Measurements from ENCODE around the gene COL16A1. TPM values are rescaled to one million over a fixed set of nuclear protein-coding genes. Genes with fewer than 3 reads are reported as not detected.

COL16A1 gene
- total RNA-seq, 5 donors from 2014 or later (not counting 1 experiment from before 2014, with no cell fraction given): 0.41 to 0.67 (median 0.59) TPM; not detected in 2

- WGBS (ENCODE audit: insufficient coverage): 94% methylated on average over 18 of the region's 20 CpGs
- no peaks in the 10 kb centered on the region for H3K36me3 ChIP-seq (ENCODE audit: control insufficient read depth in 2 of 2, extremely low read depth in 1 of 2, insufficient read depth in 1 of 2, low read length in 1 of 2)
- peaks cover 0 to 14% of the 10 kb centered on the region in 2 experiments for H3K4me1 ChIP-seq (ENCODE audit: control insufficient read depth in 1 of 2, extremely low read depth in 1 of 2, insufficient read depth in 2 of 2, low read length in 2 of 2)
- no peak for ATAC-seq (replicated peaks in 1 of 4)
- CTCF ChIA-PET: no interaction called here
- Mint-ChIP-seq H3K27ac (no peak overlapping the region), H3K9me3 (no peaks in the 10 kb centered on the region), H3K4me1 (peaks cover 5 to 12% (median 7%) of the 10 kb centered on the region in 3 donors), H3K4me3 (no peak overlapping the region), H3K36me3 (peaks cover 11% of the 10 kb centered on the region), H3K27me3 (peaks cover 18 to 31% of the 10 kb centered on the region in 2 donors)
- peaks cover 2 to 42% of the 10 kb centered on the region in 2 experiments for H3K27me3 ChIP-seq (replicated peaks in 1 of 2; ENCODE audit: control insufficient read depth in 2 of 2, extremely low read depth in 1 of 2, insufficient read depth in 2 of 2, low read length in 1 of 2)
- no peaks in the 10 kb centered on the region for H3K9me3 ChIP-seq
- no peak overlapping the region for H3K27ac ChIP-seq (ENCODE audit: low read length)
- POLR2A ChIA-PET: interaction anchor here in 1 of 2 donors (0.6 kb wide), 1 partner anchor 16 kb away, joined by 4 read pairs; no protein-coding TSS in a partner anchor
- peak in 1 of 35 experiments; percentile 19 for DNase-seq
- H3K4me3 ChIP-seq (ENCODE audit: control insufficient read depth in 1 of 2, extremely low read depth in 1 of 2, low read length in 1 of 2): no peak overlapping the region
These were observed 83.0 kb downstream of the COL16A1 start for GRCh38 chr1:31620631-31621497.

DNA sequence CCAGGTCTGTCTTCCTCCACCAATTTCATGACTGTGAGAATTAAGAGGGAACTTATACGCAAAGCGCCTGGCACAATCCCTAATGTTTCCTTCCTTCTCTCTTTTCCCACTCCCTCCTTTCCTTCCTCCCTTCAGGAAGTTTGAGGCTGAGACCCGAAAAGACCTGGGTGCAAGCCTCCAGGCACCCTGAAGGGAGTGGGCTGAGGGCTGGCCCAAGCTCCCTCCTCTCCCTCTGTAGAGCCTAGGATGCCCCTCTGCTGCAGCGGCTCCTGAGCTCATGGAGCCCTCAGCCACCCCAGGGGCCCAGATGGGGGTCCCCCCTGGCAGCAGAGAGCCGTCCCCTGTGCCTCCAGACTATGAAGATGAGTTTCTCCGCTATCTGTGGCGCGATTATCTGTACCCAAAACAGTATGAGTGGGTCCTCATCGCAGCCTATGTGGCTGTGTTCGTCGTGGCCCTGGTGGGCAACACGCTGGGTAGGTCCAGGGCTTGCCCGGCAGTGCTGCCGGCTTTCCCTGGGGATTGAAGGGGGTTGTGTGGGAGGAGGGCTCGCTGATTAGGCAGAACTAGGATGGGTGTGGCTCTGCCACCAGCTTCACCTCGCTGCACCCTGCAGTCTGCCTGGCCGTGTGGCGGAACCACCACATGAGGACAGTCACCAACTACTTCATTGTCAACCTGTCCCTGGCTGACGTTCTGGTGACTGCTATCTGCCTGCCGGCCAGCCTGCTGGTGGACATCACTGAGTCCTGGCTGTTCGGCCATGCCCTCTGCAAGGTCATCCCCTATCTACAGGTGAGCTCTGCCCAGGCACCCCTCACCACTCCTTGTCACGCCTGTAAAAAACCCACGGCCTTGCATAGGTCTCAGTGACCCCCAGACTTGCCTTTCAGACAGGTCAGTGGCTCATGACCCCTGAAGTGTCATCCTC, 84.6 kb downstream of the COL16A1 start:
- H3K4me1 ChIP-seq (ENCODE audit: control insufficient read depth in 1 of 2, extremely low read depth in 1 of 2, insufficient read depth in 2 of 2, low read length in 2 of 2): peaks cover 0 to 14% of the 10 kb centered on the region in 2 experiments
- Mint-ChIP-seq H3K4me3 (peak overlapping the region in 1 of 3 donors; percentile 46), H3K36me3 (peaks cover 10% of the 10 kb centered on the region), H3K27me3 (peaks cover 23 to 37% of the 10 kb centered on the region in 2 donors), H3K9me3 (no peaks in the 10 kb centered on the region), H3K27ac (no peak overlapping the region), H3K4me1 (peaks cover 4 to 12% (median 5%) of the 10 kb centered on the region in 3 donors)
- no peaks in the 10 kb centered on the region for H3K36me3 ChIP-seq (ENCODE audit: control insufficient read depth in 2 of 2, extremely low read depth in 1 of 2, insufficient read depth in 1 of 2, low read length in 1 of 2)
- H3K9me3 ChIP-seq: no peaks in the 10 kb centered on the region
- CTCF ChIA-PET: interaction anchor here in 1 of 2 donors (0.7 kb wide), 1 partner anchor 485 kb away, joined by 3 read pairs; no protein-coding TSS in a partner anchor
- POLR2A ChIA-PET: interaction anchor here in 1 of 2 donors (0.6 kb wide), 1 partner anchor 16 kb away, joined by 3 read pairs; no protein-coding TSS in a partner anchor
- DNase-seq: peak in 1 of 35 experiments; percentile 22
- 66% methylated on average over 13 of the region's 23 CpGs for WGBS (ENCODE audit: insufficient coverage)
- no peak overlapping the region for H3K4me3 ChIP-seq (ENCODE audit: control insufficient read depth in 1 of 2, extremely low read depth in 1 of 2, low read length in 1 of 2)
- no peak for ATAC-seq (replicated peaks in 1 of 4)
- no peak overlapping the region for H3K27ac ChIP-seq (ENCODE audit: low read length)
- peaks cover 2 to 59% of the 10 kb centered on the region in 2 experiments for H3K27me3 ChIP-seq (replicated peaks in 1 of 2; ENCODE audit: control insufficient read depth in 2 of 2, extremely low read depth in 1 of 2, insufficient read depth in 2 of 2, low read length in 1 of 2)

DNA sequence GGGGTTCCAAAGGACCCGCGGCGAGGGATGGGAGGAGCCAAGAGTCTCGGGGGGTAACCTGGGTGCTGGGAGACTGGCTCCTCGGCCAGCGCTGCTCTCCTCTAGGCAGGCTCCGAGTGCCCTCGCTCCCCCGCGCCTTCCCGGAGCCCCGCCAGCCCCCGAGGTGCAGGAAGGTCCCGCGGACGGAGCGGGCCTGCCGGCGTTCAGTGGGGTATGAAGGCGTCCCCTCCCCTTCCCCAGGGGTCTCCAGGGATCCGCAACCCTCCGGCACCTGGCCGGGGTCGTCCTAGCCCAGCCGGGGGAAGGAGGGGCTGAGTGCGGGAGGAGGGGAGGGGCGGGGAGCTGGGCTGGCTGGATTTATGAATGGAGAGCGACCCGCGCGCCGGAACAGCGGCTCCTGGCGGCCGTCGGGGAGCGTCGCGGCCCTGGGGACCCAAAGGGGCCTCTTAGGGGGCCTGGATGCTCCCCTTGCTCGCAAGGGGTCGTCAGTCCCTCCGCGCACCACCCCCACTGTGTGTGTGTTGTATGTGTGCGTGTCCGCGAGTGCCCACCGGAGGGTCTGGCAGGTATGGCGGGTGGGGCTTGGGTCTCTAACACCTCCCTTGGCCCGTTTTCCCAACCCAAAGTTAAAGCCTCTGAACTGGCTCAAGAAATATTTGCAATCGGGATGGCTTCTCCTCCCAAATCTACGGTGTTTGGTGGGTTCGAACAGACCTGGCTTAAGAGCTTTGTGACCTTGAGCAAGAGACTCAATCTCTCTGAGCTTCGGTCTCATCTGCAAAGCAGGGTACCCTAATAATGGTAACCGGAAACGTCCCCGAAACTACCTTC, 85.7 kb downstream of the COL16A1 start:
- Mint-ChIP-seq H3K27me3 (peaks cover 23 to 37% of the 10 kb centered on the region in 2 donors), H3K36me3 (peaks cover 4% of the 10 kb centered on the region), H3K4me1 (peaks cover 4 to 12% (median 5%) of the 10 kb centered on the region in 3 donors), H3K27ac (no peak overlapping the region), H3K4me3 (peak overlapping the region; percentile 21 to 46 (median 32)), H3K9me3 (no peaks in the 10 kb centered on the region)
- peak; percentile 70 to 79 (median 74) for ATAC-seq (replicated peaks in 1 of 4)
- ChIA-PET CTCF (interaction anchor here in 1 of 2 donors (0.7 kb wide), 1 partner anchor 484 kb away, joined by 3 read pairs; no protein-coding TSS in a partner anchor), POLR2A (no interaction called here)
- no peaks in the 10 kb centered on the region for H3K9me3 ChIP-seq
- no peaks in the 10 kb centered on the region for H3K36me3 ChIP-seq (ENCODE audit: control insufficient read depth in 2 of 2, extremely low read depth in 1 of 2, insufficient read depth in 1 of 2, low read length in 1 of 2)
- H3K27ac ChIP-seq (ENCODE audit: low read length): no peak overlapping the region
- H3K4me1 ChIP-seq (ENCODE audit: control insufficient read depth in 1 of 2, extremely low read depth in 1 of 2, insufficient read depth in 2 of 2, low read length in 2 of 2): peaks cover 0 to 14% of the 10 kb centered on the region in 2 experiments
- peak overlapping the region; percentile 34 to 57 for H3K4me3 ChIP-seq (ENCODE audit: control insufficient read depth in 1 of 2, extremely low read depth in 1 of 2, low read length in 1 of 2)
- H3K27me3 ChIP-seq (replicated peaks in 1 of 2; ENCODE audit: control insufficient read depth in 2 of 2, extremely low read depth in 1 of 2, insufficient read depth in 2 of 2, low read length in 1 of 2): peaks cover 2 to 64% of the 10 kb centered on the region in 2 experiments
- peak in 31 of 35 experiments; percentile 15 to 62 (median 33) for DNase-seq
- WGBS (ENCODE audit: insufficient coverage): 26% methylated on average over 31 of the region's 56 CpGs

DNA sequence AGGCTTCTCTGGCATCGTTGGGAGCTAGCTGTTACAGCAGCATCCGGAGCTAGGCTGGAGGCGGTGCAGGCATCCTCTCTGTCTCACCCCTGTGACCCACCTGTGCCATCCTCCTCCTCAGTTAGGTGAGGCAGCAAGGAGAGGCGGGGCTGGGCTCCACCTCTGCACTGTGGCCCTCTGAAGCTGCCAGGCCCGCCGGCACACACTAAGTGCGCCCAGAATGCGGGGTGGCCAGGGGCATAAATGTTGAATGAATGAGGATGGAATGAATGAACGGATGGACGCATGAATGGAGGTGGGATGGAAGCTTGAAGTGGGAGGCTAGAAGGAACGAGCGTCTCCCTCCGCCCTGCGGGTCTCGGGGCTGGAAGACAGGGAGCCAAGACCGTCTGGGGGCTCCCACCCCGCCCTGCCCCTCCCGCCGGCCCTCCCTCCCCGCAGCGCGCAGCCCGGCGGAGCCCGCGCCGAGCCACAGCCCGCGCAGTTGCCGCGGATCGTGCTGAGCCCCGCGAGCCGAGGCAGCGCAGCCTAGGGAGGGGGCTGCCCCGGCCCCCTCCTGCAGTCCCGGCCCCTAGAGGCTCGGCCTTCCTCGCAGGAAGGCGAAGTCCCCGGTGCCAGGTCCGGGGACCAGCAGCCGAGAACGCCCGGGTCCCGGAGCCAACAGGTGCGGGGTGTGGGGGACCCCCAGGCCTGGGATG, 86.5 kb downstream of the COL16A1 start, which contains the start of gene HCRTR1:
HCRTR1 (plus strand) TSS at position 472 of the 698 bp plus-strand sequence. CDS start 1,504 bp downstream, outside the sequence.
- peaks cover 4% of the 10 kb centered on the region for H3K36me3 Mint-ChIP-seq
- Histone ChIP-seq H3K4me1 (ENCODE audit: control insufficient read depth in 1 of 2, extremely low read depth in 1 of 2, insufficient read depth in 2 of 2, low read length in 2 of 2) (peaks cover 0 to 14% of the 10 kb centered on the region in 2 experiments), H3K27ac (ENCODE audit: low read length) (no peak within 1 kb of the TSS), H3K36me3 (ENCODE audit: control insufficient read depth in 2 of 2, extremely low read depth in 1 of 2, insufficient read depth in 1 of 2, low read length in 1 of 2) (no peaks in the 10 kb centered on the region), H3K4me3 (ENCODE audit: control insufficient read depth in 1 of 2, extremely low read depth in 1 of 2, low read length in 1 of 2) (peak within 1 kb of the TSS; percentile 34 to 57), H3K9me3 (no peaks in the 10 kb centered on the region), H3K27me3 (replicated peaks in 1 of 2; ENCODE audit: control insufficient read depth in 2 of 2, extremely low read depth in 1 of 2, insufficient read depth in 2 of 2, low read length in 1 of 2) (peaks cover 2 to 64% of the 10 kb centered on the region in 2 experiments)
- 17% methylated on average over 34 of the region's 48 CpGs for WGBS (ENCODE audit: insufficient coverage)
- ATAC-seq (replicated peaks in 1 of 4) (peak; percentile 16 to 42 (median 41)), DNase-seq (peak in 1 of 35 experiments; percentile 7)
- H3K4me1 Mint-ChIP-seq: peaks cover 4 to 12% (median 5%) of the 10 kb centered on the region in 3 donors
- ChIA-PET POLR2A (no interaction called here), CTCF (interaction anchor here in 1 of 2 donors (0.6 kb wide), 1 partner anchor 75 kb away, joined by 7 read pairs; no protein-coding TSS in a partner anchor)
- no peaks in the 10 kb centered on the region for H3K9me3 Mint-ChIP-seq
- H3K27me3 Mint-ChIP-seq: peaks cover 23 to 37% of the 10 kb centered on the region in 2 donors
- H3K27ac Mint-ChIP-seq: no peak within 1 kb of the TSS
- H3K4me3 Mint-ChIP-seq: peak within 1 kb of the TSS; percentile 61 to 74 (median 63)

DNA sequence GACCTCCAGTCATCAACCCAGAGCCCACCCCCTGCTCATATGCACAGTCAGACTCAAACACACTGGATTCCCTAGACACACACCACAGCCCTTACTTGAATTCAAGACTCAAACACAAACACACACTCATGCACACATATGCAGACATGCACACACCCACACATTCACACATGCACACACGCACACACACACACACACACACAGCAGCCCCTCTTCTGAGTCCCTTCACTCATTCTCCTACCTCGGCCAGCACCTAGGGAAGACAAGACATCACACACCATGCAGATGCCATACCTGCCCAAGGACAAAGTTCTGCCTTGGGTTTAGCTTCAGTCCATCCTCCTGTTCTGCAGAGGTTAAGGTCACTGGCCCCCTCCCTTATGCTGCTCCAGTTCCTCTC, 87.9 kb downstream of the COL16A1 start:
- no peaks in the 10 kb centered on the region for H3K36me3 Mint-ChIP-seq
- Histone ChIP-seq H3K9me3 (no peaks in the 10 kb centered on the region), H3K27ac (ENCODE audit: low read length) (no peak overlapping the region), H3K4me3 (ENCODE audit: control insufficient read depth in 1 of 2, extremely low read depth in 1 of 2, low read length in 1 of 2) (no peak overlapping the region), H3K27me3 (replicated peaks in 1 of 2; ENCODE audit: control insufficient read depth in 2 of 2, extremely low read depth in 1 of 2, insufficient read depth in 2 of 2, low read length in 1 of 2) (peaks cover 2 to 64% of the 10 kb centered on the region in 2 experiments), H3K36me3 (ENCODE audit: control insufficient read depth in 2 of 2, extremely low read depth in 1 of 2, insufficient read depth in 1 of 2, low read length in 1 of 2) (no peaks in the 10 kb centered on the region), H3K4me1 (ENCODE audit: control insufficient read depth in 1 of 2, extremely low read depth in 1 of 2, insufficient read depth in 2 of 2, low read length in 2 of 2) (peaks cover 0 to 14% of the 10 kb centered on the region in 2 experiments)
- ATAC-seq (replicated peaks in 1 of 4) (no peak), DNase-seq (no peak)
- H3K27ac Mint-ChIP-seq: no peak overlapping the region
- peaks cover 4 to 12% (median 5%) of the 10 kb centered on the region in 3 donors for H3K4me1 Mint-ChIP-seq
- peaks cover 23 to 37% of the 10 kb centered on the region in 2 donors for H3K27me3 Mint-ChIP-seq
- ChIA-PET CTCF (interaction anchor here in 1 of 2 donors (1.0 kb wide), 1 partner anchor 29 kb away, joined by 3 read pairs; the partner anchor contains the start of gene PEF1), POLR2A (no interaction called here)
- no peak overlapping the region for H3K4me3 Mint-ChIP-seq
- no peaks in the 10 kb centered on the region for H3K9me3 Mint-ChIP-seq
- 38% methylated on average over 2 of the region's 2 CpGs for WGBS (ENCODE audit: insufficient coverage)

Measured in T-cell (primary cell).